B cell (primary cell): Measurements from ENCODE around the gene PREP. TPM values are rescaled to one million over a fixed set of nuclear protein-coding genes. Genes with fewer than 3 reads are reported as not detected.

Source experiments
- ATAC-seq: fragments of 200-7000 bp; cut with Tn5 transposase; one replicate; pipeline ENCODE4 v1.10.0; 2021; ENCODE audit warnings: low read depth, mild to moderate bottlenecking, moderate number of reproducible peaks, moderate library complexity
- CTCF ChIA-PET: fragments of 350-600 bp; sonication (Branson Sonifier 250); formaldehyde crosslinking; loops from one replicate; lab custom pipeline; 2021; ENCODE audit warnings: antibody characterized with exemption, inconsistent platforms; lab: Charles Lee
- POLR2A ChIA-PET: fragments of 350-600 bp; sonication (Branson Sonifier 250); formaldehyde crosslinking; loops from one replicate; lab custom pipeline; 2021; ENCODE audit warnings: antibody characterized with exemption; lab: Charles Lee
- DNase-seq: peaks from one replicate; pipeline ENCODE4 v3.0.0; 2013
- H2AFZ ChIP-seq: 2 replicates; pipeline ENCODE4 v1.6.1; 2012; ENCODE audit warnings: mild to moderate bottlenecking, low read depth, low read length; ENCODE audit not compliant: insufficient read depth, poor library complexity, severe bottlenecking
- H3K27ac ChIP-seq, 2 donors: 1 replicate in 1 of 2; 2 replicates in 1 of 2; pipeline ENCODE4 v1.5.1; 2012 to 2013; ENCODE audit warnings: low read length in 2 of 2, mild to moderate bottlenecking in 2 of 2, moderate library complexity in 1 of 2
- H3K27me3 ChIP-seq, 4 experiments: fragments of 200-600 bp in 1 of 4; sonication (generic) in 1 of 4; replicated peaks in 1 of 4; 1 replicate in 2 of 4; 2 replicates in 2 of 4; pipeline versions ENCODE4 v1.6.1 to v1.7.0; 2013 to 2016; ENCODE audit warnings: low read length in 3 of 4, mild to moderate bottlenecking in 2 of 4, mixed read lengths in 1 of 4, moderate library complexity in 1 of 4; ENCODE audit not compliant: insufficient read depth in 4 of 4, control insufficient read depth in 3 of 4; ENCODE audit errors: control extremely low read depth in 1 of 4
- H3K36me3 ChIP-seq, 2 experiments: replicated peaks in 1 of 2; 1 replicate in 1 of 2; 2 replicates in 1 of 2; pipeline versions ENCODE4 v1.6.1 to v1.7.1; 2013; ENCODE audit warnings: low read length in 1 of 2; ENCODE audit not compliant: insufficient read depth in 2 of 2, control insufficient read depth in 1 of 2; ENCODE audit errors: control extremely low read depth in 1 of 2, extremely low read depth in 1 of 2
- H3K4me1 ChIP-seq, 2 donors: fragments of 200-600 bp in 1 of 2; sonication (generic) in 1 of 2; 1 replicate in 1 of 2; 2 replicates in 1 of 2; pipeline versions ENCODE4 v1.5.1 to v1.6.1; 2013 to 2017; ENCODE audit warnings: low read length in 2 of 2; ENCODE audit not compliant: control insufficient read depth in 2 of 2, insufficient read depth in 2 of 2
- H3K4me2 ChIP-seq: replicated peaks from 2 replicates; pipeline ENCODE3; 2012; ENCODE audit warnings: mild to moderate bottlenecking, low read depth, low read length; ENCODE audit not compliant: poor library complexity, severe bottlenecking
- H3K4me3 ChIP-seq, 5 experiments: fragments of 200-600 bp in 1 of 5; sonication (generic) in 1 of 5; 1 replicate in 3 of 5; 2 replicates in 2 of 5; pipeline versions ENCODE4 v1.5.1 to v1.7.0; 2011 to 2016; ENCODE audit warnings: low read length in 4 of 5, mild to moderate bottlenecking in 4 of 5, low read depth in 2 of 5, control low read depth in 1 of 5, moderate library complexity in 1 of 5; ENCODE audit not compliant: insufficient read depth in 1 of 5; ENCODE audit errors: control extremely low read depth in 1 of 5, extremely low read depth in 1 of 5
- H3K79me2 ChIP-seq: fragments of 200-600 bp; sonication (generic); one replicate; pipeline ENCODE4 v1.6.0; 2016; ENCODE audit warnings: low read length; ENCODE audit not compliant: control insufficient read depth, insufficient read depth
- H3K9ac ChIP-seq: fragments of 200-600 bp; sonication (generic); 2 replicates; pipeline ENCODE4 v1.6.1; 2017; ENCODE audit warnings: mild to moderate bottlenecking, low read length, moderate library complexity
- H3K9me3 ChIP-seq, 3 donors: one replicate each; pipeline versions ENCODE4 v1.6.1 to v1.7.1; 2013; ENCODE audit warnings: low read length in 2 of 3; ENCODE audit not compliant: control insufficient read depth in 2 of 3, insufficient read depth in 1 of 3; ENCODE audit errors: control extremely low read depth in 1 of 3
- H4K20me1 ChIP-seq: 2 replicates; pipeline ENCODE4 v1.6.0; 2012; ENCODE audit warnings: mild to moderate bottlenecking, low read length; ENCODE audit not compliant: insufficient read depth, control insufficient read depth, poor library complexity, severe bottlenecking
- H3K27ac Mint-ChIP-seq: one replicate; pipeline ENCODE4 v1.8.0; 2021; ENCODE audit warnings: mixed read lengths
- H3K27me3 Mint-ChIP-seq: one replicate; pipeline ENCODE4 v1.8.0; 2021; ENCODE audit warnings: mixed read lengths
- H3K4me1 Mint-ChIP-seq: one replicate; pipeline ENCODE4 v1.8.0; 2021; ENCODE audit warnings: mixed read lengths
- H3K4me3 Mint-ChIP-seq: one replicate; pipeline ENCODE4 v1.8.0; 2021; ENCODE audit warnings: mixed read lengths
- H3K9me3 Mint-ChIP-seq: one replicate; pipeline ENCODE4 v1.8.0; 2022; ENCODE audit warnings: mixed read lengths; ENCODE audit not compliant: insufficient read depth
- CTCF ChIP-seq: fragments of 200-600 bp; IDR thresholded peaks from one replicate; pipeline ENCODE4 v1.8.0; 2022; ENCODE audit warnings: antibody characterized with exemption, mild to moderate bottlenecking
- EZH2 ChIP-seq: IDR thresholded peaks from 2 replicates; pipeline ENCODE4 v1.6.1; 2012; ENCODE audit warnings: borderline replicate concordance, low read depth, mild to moderate bottlenecking, moderate library complexity, low read length; ENCODE audit not compliant: insufficient read depth, poor library complexity, severe bottlenecking
- WGBS: methylation state at CpG from one replicate; pipeline ENCODE4 v1.1.5; 2013; ENCODE audit warnings: missing lambda C conversion rate; ENCODE audit not compliant: insufficient coverage; 5-methylcytosine and 5-hydroxymethylcytosine counted together
- intact Hi-C: fragments of 100-400 bp; cut with micrococcal nuclease; formaldehyde crosslinking; loops from one replicate; pipeline ENCODE4 v1.10.0; 2022
- polyA plus RNA-seq: library from polyadenylated mRNA; depleted of rRNA; stranded (reverse); fragments of >200 nt; gene quantifications from 2 replicates; pipeline ENCODE4 v1.2.3, GENCODE V29; 2012
- total RNA-seq, 2 donors: library from RNA; stranded (reverse); fragments of 120-200 nt in 1 of 2; gene quantifications; 1 replicate in 1 of 2; 2 replicates in 1 of 2; pipeline versions ENCODE4 v1.2.3 to v1.2.4, GENCODE V29; 2013 to 2022

PREP gene
- total and polyA plus RNA-seq, 2 donors (not counting 1 experiment from before 2014, with no cell fraction given): 12.2 to 27.0 TPM

GRCh38 chr6:105382958-105383357 is 19.9 kb downstream of the PREP start:
- DNase-seq (no peak), ATAC-seq (no peak)
- H3K9ac ChIP-seq: no peak overlapping the region
- Mint-ChIP-seq H3K27ac (no peak overlapping the region), H3K4me3 (no peak overlapping the region), H3K27me3 (no peaks in the 10 kb centered on the region), H3K4me1 (no peaks in the 10 kb centered on the region), H3K9me3 (no peaks in the 10 kb centered on the region)
- ChIA-PET CTCF (no interaction called here), POLR2A (no interaction called here)
- peaks cover 9% of the 10 kb centered on the region for H3K79me2 ChIP-seq
- H2AFZ ChIP-seq: no peak overlapping the region
- H3K4me3 ChIP-seq: no peak overlapping the region
- intact Hi-C loops: no loop called here
- TF ChIP-seq EZH2: no peak
- no peak for TF ChIP-seq CTCF
- H3K9me3 ChIP-seq: no peaks in the 10 kb centered on the region
- no peaks in the 10 kb centered on the region for H3K27me3 ChIP-seq
- no peak overlapping the region for H3K4me2 ChIP-seq
- 93% methylated on average over 3 of the region's 4 CpGs for WGBS
- H3K36me3 ChIP-seq: peaks cover 4 to 15% of the 10 kb centered on the region in 2 experiments
- no peaks in the 10 kb centered on the region for H3K4me1 ChIP-seq
- no peaks in the 10 kb centered on the region for H4K20me1 ChIP-seq
- no peak overlapping the region for H3K27ac ChIP-seq

GRCh38 chr6:105382496-105382895 is 20.4 kb downstream of the PREP start:
- no peak overlapping the region for H3K4me3 ChIP-seq
- DNase-seq: no peak
- no peak overlapping the region for H2AFZ ChIP-seq
- H3K9me3 ChIP-seq: no peaks in the 10 kb centered on the region
- no peaks in the 10 kb centered on the region for H4K20me1 ChIP-seq
- peaks cover 9% of the 10 kb centered on the region for H3K79me2 ChIP-seq
- WGBS: no CpG with 5 or more reads among the region's 2 CpGs
- POLR2A ChIA-PET: no interaction called here
- Mint-ChIP-seq H3K4me1 (no peaks in the 10 kb centered on the region), H3K9me3 (no peaks in the 10 kb centered on the region), H3K27ac (no peak overlapping the region), H3K4me3 (no peak overlapping the region), H3K27me3 (no peaks in the 10 kb centered on the region)
- no peak for ATAC-seq
- TF ChIP-seq CTCF (no peak), EZH2 (no peak)
- H3K4me2 ChIP-seq: no peak overlapping the region
- H3K36me3 ChIP-seq: peaks cover 4 to 13% of the 10 kb centered on the region in 2 experiments
- H3K4me1 ChIP-seq: no peaks in the 10 kb centered on the region
- intact Hi-C loops: no loop called here
- CTCF ChIA-PET: no interaction called here
- H3K9ac ChIP-seq: no peak overlapping the region
- H3K27me3 ChIP-seq: no peaks in the 10 kb centered on the region
- H3K27ac ChIP-seq: no peak overlapping the region
